A549 (cell line): ENCODE results near the gene NAP1L4. TPM values are rescaled to one million over a fixed set of nuclear protein-coding genes. Genes with fewer than 3 reads are reported as not detected.

Source experiments
- ATAC-seq, 2 experiments: fragments of 200-7000 bp in 1 of 2; fragments of >200 bp in 1 of 2; cut with Nextera tagmentation in 1 of 2; cut with Tn5 transposase in 1 of 2; 3 replicates each; pipeline versions ENCODE4 v1.8.0 to v1.9.1; 2018 to 2020; ENCODE audit warnings: mild to moderate bottlenecking in 1 of 2, moderate library complexity in 1 of 2
- CTCF ChIA-PET: fragments of 300-600 bp; sonication (Branson Sonifier 250); formaldehyde crosslinking; extraction: SDS; loops from one replicate; lab custom pipeline; 2021; ENCODE audit warnings: antibody characterized with exemption, inconsistent platforms; lab: Yijun Ruan, JAX
- POLR2A ChIA-PET: fragments of 350-600 bp; formaldehyde crosslinking; extraction: SDS; loops from one replicate; lab custom pipeline; 2021; ENCODE audit warnings: antibody characterized with exemption, inconsistent platforms; lab: Yijun Ruan, JAX
- DNase-seq, 2 experiments: peaks; one replicate each; pipeline versions ENCODE4 v3.0.0 to v3.0.0-alpha.2; 2011 to 2016; ENCODE audit warnings: low read depth in 1 of 2, low spot score in 1 of 2
- FAIRE-seq: peaks from 2 replicates; lab custom pipeline; 2011; peaks lifted over from hg19 to GRCh38; lab: Jason Lieb, UNC
- H3K27ac ChIP-seq, 2 experiments: fragments of >200 bp; sonication (Bioruptor Twin); formaldehyde crosslinking; 3 replicates each; pipeline ENCODE4 v1.5.1; 2016 to 2017
- H3K4me1 ChIP-seq: fragments of >200 bp; sonication (Bioruptor Twin); formaldehyde crosslinking; 3 replicates; pipeline ENCODE4 v1.6.1; 2016
- H3K4me2 ChIP-seq: fragments of >200 bp; sonication (Bioruptor Twin); formaldehyde crosslinking; 3 replicates; pipeline ENCODE4 v1.6.1; 2016
- H3K4me3 ChIP-seq: fragments of >200 bp; sonication (Bioruptor Twin); formaldehyde crosslinking; 3 replicates; pipeline ENCODE4 v1.5.1; 2016
- H3K9me3 ChIP-seq: fragments of >200 bp; sonication (Bioruptor Twin); formaldehyde crosslinking; 3 replicates; pipeline ENCODE4 v1.6.1; 2016
- BHLHE40 ChIP-seq: IDR thresholded peaks from 2 replicates; pipeline ENCODE4 v1.6.1; 2012; ENCODE audit warnings: low read depth, low read length, inconsistent platforms
- CBX2 ChIP-seq: fragments of 200-600 bp; sonication (generic); IDR thresholded peaks from 2 replicates; pipeline ENCODE4 v1.6.1; 2016; ENCODE audit warnings: low read depth, mild to moderate bottlenecking, borderline replicate concordance
- CBX8 ChIP-seq: fragments of 200-600 bp; sonication (generic); IDR thresholded peaks from 2 replicates; pipeline ENCODE4 v1.6.1; 2016
- CEBPB ChIP-seq, 2 experiments: fragments of >200 bp in 1 of 2; sonication (Bioruptor Twin) in 1 of 2; formaldehyde crosslinking in 1 of 2; IDR thresholded peaks; 2 replicates each; pipeline ENCODE4 v1.6.1; 2012 to 2016
- CHD2 ChIP-seq: fragments of 150-350 bp; IDR thresholded peaks from 2 replicates; pipeline ENCODE4 v1.6.1; 2014; ENCODE audit warnings: low read length; ENCODE audit not compliant: partially characterized antibody
- E2F6 ChIP-seq: IDR thresholded peaks from 2 replicates; pipeline ENCODE4 v1.6.1; 2012; ENCODE audit warnings: low read depth, borderline replicate concordance
- EHMT2 ChIP-seq: fragments of 200-600 bp; sonication (generic); IDR thresholded peaks from 2 replicates; pipeline ENCODE4 v1.6.1; 2016; ENCODE audit warnings: antibody characterized with exemption, low read depth, mild to moderate bottlenecking, moderate library complexity
- EP300 ChIP-seq, 2 experiments: fragments of >200 bp; sonication (Bioruptor Twin); formaldehyde crosslinking; IDR thresholded peaks; 2 replicates in 1 of 2; 3 replicates in 1 of 2; pipeline ENCODE4 v1.6.1; 2016 to 2017
- FOSL2 ChIP-seq, 2 experiments: fragments of 450-650 bp in 1 of 2; fragments of >200 bp in 1 of 2; sonication (Bioruptor Twin) in 1 of 2; formaldehyde crosslinking; IDR thresholded peaks; 2 replicates each; pipeline versions ENCODE4 v1.5.0 to v1.6.1; 2016 to 2020; ENCODE audit warnings: mild to moderate bottlenecking in 1 of 2, moderate library complexity in 1 of 2
- HDAC2 ChIP-seq: fragments of 200-600 bp; sonication (generic); IDR thresholded peaks from 2 replicates; pipeline ENCODE4 v1.6.1; 2016
- JUN ChIP-seq, 2 experiments: fragments of >200 bp; sonication (Bioruptor Twin); formaldehyde crosslinking; IDR thresholded peaks; 2 replicates in 1 of 2; 3 replicates in 1 of 2; pipeline ENCODE4 v1.6.1; 2016 to 2017
- KDM1A ChIP-seq: fragments of 200-600 bp; sonication (generic); IDR thresholded peaks from 2 replicates; pipeline ENCODE4 v1.6.1; 2016; ENCODE audit warnings: low read depth, mild to moderate bottlenecking
- KDM5A ChIP-seq: fragments of 200-600 bp; sonication (generic); IDR thresholded peaks from 2 replicates; pipeline ENCODE4 v1.6.1; 2016; ENCODE audit warnings: antibody characterized with exemption, mild to moderate bottlenecking
- MAFK ChIP-seq: fragments of 450-650 bp; IDR thresholded peaks from 2 replicates; pipeline ENCODE4 v1.6.1; 2014; ENCODE audit not compliant: partially characterized antibody
- MAX ChIP-seq: IDR thresholded peaks from 2 replicates; pipeline ENCODE4 v1.6.1; 2012
- MAZ ChIP-seq: fragments of 150-350 bp; IDR thresholded peaks from 2 replicates; pipeline ENCODE4 v1.6.1; 2014; ENCODE audit warnings: antibody characterized with exemption, low read depth, low read length, borderline replicate concordance
- NFE2L2 ChIP-seq: fragments of 150-350 bp; conservative IDR thresholded peaks from 2 replicates; pipeline ENCODE4 v1.6.1; 2014; ENCODE audit warnings: low read length
- NR3C1 ChIP-seq: fragments of >200 bp; sonication (Bioruptor Twin); formaldehyde crosslinking; IDR thresholded peaks from 3 replicates; pipeline ENCODE4 v1.6.1; 2017
- PBX3 ChIP-seq: IDR thresholded peaks from 2 replicates; pipeline ENCODE4 v1.6.1; 2012
- POLR2AphosphoS2 ChIP-seq: conservative IDR thresholded peaks from 2 replicates; pipeline ENCODE4 v1.6.1; 2012; ENCODE audit warnings: low read length, improper control_type of control experiment, inconsistent platforms
- RAD21 ChIP-seq, 2 experiments: fragments of >200 bp in 1 of 2; sonication (Bioruptor Twin) in 1 of 2; formaldehyde crosslinking in 1 of 2; IDR thresholded peaks in 1 of 2; conservative IDR thresholded peaks in 1 of 2; 2 replicates in 1 of 2; 3 replicates in 1 of 2; pipeline ENCODE4 v1.6.1; 2012 to 2018; ENCODE audit warnings: inconsistent platforms in 1 of 2
- RARB ChIP-seq: fragments of 250-450 bp; sonication (Bioruptor Pico); IDR thresholded peaks from 2 replicates; pipeline ENCODE4 v1.8.0; 2021; ENCODE audit warnings: mild to moderate bottlenecking, moderate library complexity
- REST ChIP-seq: fragments of 200-600 bp; sonication (generic); IDR thresholded peaks from 2 replicates; pipeline ENCODE4 v1.6.1; 2016; ENCODE audit warnings: antibody characterized with exemption, mild to moderate bottlenecking, moderate library complexity
- RFX5 ChIP-seq: fragments of 450-650 bp; IDR thresholded peaks from 2 replicates; pipeline ENCODE4 v1.7.1; 2014; ENCODE audit warnings: antibody characterized with exemption, mild to moderate bottlenecking, moderate library complexity
- RNF2 ChIP-seq: fragments of 200-600 bp; sonication (generic); IDR thresholded peaks from 2 replicates; pipeline ENCODE4 v1.6.1; 2016; ENCODE audit warnings: low read depth, mild to moderate bottlenecking, antibody characterized with exemption, moderate library complexity, borderline replicate concordance
- WGBS: methylation state at CpG from one replicate; pipeline ENCODE4 v1.1.6; 2017; ENCODE audit errors: missing lambda C conversion rate; 5-methylcytosine and 5-hydroxymethylcytosine counted together
- polyA plus RNA-seq, 4 experiments: library from polyadenylated mRNA; depleted of rRNA in 3 of 4; stranded (reverse); fragments of >200 nt; fragmentation: RNase III in 1 of 4; extraction: RNeasy Plus Mini Kit Qiagen cat#74134 plus additional on column Dnase treatment in 1 of 4; gene quantifications; 2 replicates in 3 of 4; 3 replicates in 1 of 4; pipeline ENCODE4 v1.2.3, GENCODE V29; 2011 to 2017

Gene NAP1L4
- polyA plus RNA-seq, 2 of the 4 experiments (the other 2 are of a cell fraction), result 132 to 148 TPM

GRCh38 chr11:2928605-2929530 is 63.3 kb downstream of the NAP1L4 start, which contains the start of gene PHLDA2 (continued):
- TF ChIP-seq JUN (IDR thresholded peaks at IDR 0.05), result peak; percentile 77 to 88; a peak in 4 of 5 replicates
- no peak for TF ChIP-seq RARB (CRISPR knock-in tag)
- peak; percentile 87 for TF ChIP-seq E2F6
- no peak for TF ChIP-seq KDM5A
- TF ChIP-seq REST, result no peak; the same call in none of the 2 replicates
- no peak for TF ChIP-seq BHLHE40
- no peak for TF ChIP-seq MAZ
- no peak for TF ChIP-seq KDM1A
- TF ChIP-seq EP300 (IDR thresholded peaks at IDR 0.05), result no peak

GRCh38 chr11:2927851-2928604 is 64.1 kb downstream of the NAP1L4 start:
- peak overlapping the region; percentile 93 for H3K4me2 ChIP-seq
- H3K4me1 ChIP-seq, result peaks cover 34% of the 10 kb centered on the region
- DNase-seq (peak; percentile 44 to 51), ATAC-seq (peak in 1 of 2 experiments; percentile 2; a peak in 2 of 6 replicates), FAIRE-seq (no peak)
- WGBS, result 27% methylated on average over 23 of the region's 25 CpGs
- H3K4me3 ChIP-seq, result peak overlapping the region; percentile 67
- CTCF ChIA-PET, result interaction anchor here (1.0 to 6.9 kb wide), 13 partner anchors 9 to 396 kb away, joined by 3 to 60 read pairs (median 9); a partner anchor contains a TSS
- no peaks in the 10 kb centered on the region for H3K9me3 ChIP-seq
- TF ChIP-seq POLR2AphosphoS2, result no peak
- no peak for TF ChIP-seq NFE2L2
- no peak for TF ChIP-seq RNF2
- no peak for TF ChIP-seq CBX2
- POLR2A ChIA-PET, result interaction anchor here (0.7 to 4.8 kb wide), 12 partner anchors 10 to 395 kb away, joined by 3 to 74 read pairs (median 13); partner anchors contain the start of gene NAP1L4
- H3K27ac ChIP-seq, result peak overlapping the region; percentile 92 to 94

GRCh38 chr11:2927121-2927800 is 64.9 kb downstream of the NAP1L4 start:
- H3K27ac ChIP-seq, result peak overlapping the region in 1 of 2 experiments; percentile 94; a peak in 1 of 6 replicates
- CTCF ChIA-PET, result interaction anchor here (0.7 to 6.9 kb wide), 10 partner anchors 10 to 395 kb away, joined by 3 to 60 read pairs (median 3); a partner anchor contains a TSS
- 90% methylated on average over 12 of the region's 12 CpGs for WGBS
- H3K4me1 ChIP-seq, result peaks cover 26% of the 10 kb centered on the region
- peak overlapping the region; percentile 67 for H3K4me3 ChIP-seq
- no peaks in the 10 kb centered on the region for H3K9me3 ChIP-seq
- FAIRE-seq (no peak), DNase-seq (no peak), ATAC-seq (no peak)
- no peak for TF ChIP-seq MAX
- no peak for TF ChIP-seq CEBPB (IDR thresholded peaks at IDR 0.05)
- no peak for TF ChIP-seq PBX3
- no peak for TF ChIP-seq NR3C1
- TF ChIP-seq FOSL2 (IDR thresholded peaks at IDR 0.05), result no peak
- TF ChIP-seq FOSL2 (CRISPR knock-in tag; IDR thresholded peaks at IDR 0.05), result no peak
- no peak for TF ChIP-seq MAFK
- no peak for TF ChIP-seq CHD2
- TF ChIP-seq CBX8, result no peak
- TF ChIP-seq RFX5, result no peak
- no peak for TF ChIP-seq EHMT2
- no peak for TF ChIP-seq RAD21 (conservative IDR thresholded peaks at IDR 0.05 in 1 of 2, IDR thresholded peaks at IDR 0.05 in 1 of 2)
- TF ChIP-seq HDAC2, result no peak
- no peak for TF ChIP-seq NFE2L2
- POLR2A ChIA-PET, result interaction anchor here (4.8 kb wide), 1 partner anchor 34 kb away, joined by 41 read pairs; no protein-coding TSS in a partner anchor
- H3K4me2 ChIP-seq, result peak overlapping the region; percentile 93
